Neural cell (in vitro differentiated cells): ENCODE measurements around the gene BANF1. TPM values are rescaled to one million over a fixed set of nuclear protein-coding genes. Genes with fewer than 3 reads are reported as not detected.
"Not testable (repeated sequence)": the region's sequence is repeated elsewhere in the genome, so short reads cannot be mapped to it uniquely, and the experiment has no call there.

Experiments
- H2AFZ ChIP-seq: fragments of 200-600, 300-800 bp; sonication (generic), shearing (Covaris generic); 2 replicates; pipeline ENCODE4 v1.6.0; 2014; ENCODE audit warnings: low read depth, mild to moderate bottlenecking, antibody characterized with exemption, low read length, moderate library complexity
- H3F3A ChIP-seq: fragments of 200-600 bp; shearing (Covaris generic); 2 replicates; pipeline ENCODE4 v1.6.1; 2016; ENCODE audit warnings: mild to moderate bottlenecking, moderate library complexity, mixed read lengths, antibody characterized with exemption, low read length; ENCODE audit not compliant: insufficient read depth, poor library complexity, severe bottlenecking
- H3K27ac ChIP-seq: fragments of 200-600, 300-800 bp; sonication (generic), shearing (Covaris generic); 2 replicates; pipeline ENCODE4 v1.5.1; 2014; ENCODE audit warnings: mild to moderate bottlenecking, low read length, moderate library complexity
- H3K27me3 ChIP-seq: fragments of 300-800, 200-600 bp; sonication (generic), shearing (Covaris generic); 2 replicates; pipeline ENCODE4 v1.6.0; 2014; ENCODE audit warnings: mild to moderate bottlenecking, low read depth, low read length, moderate library complexity; ENCODE audit not compliant: insufficient read depth
- H3K36me3 ChIP-seq: fragments of 300-800, 200-600 bp; sonication (generic), shearing (Covaris generic); 2 replicates; pipeline ENCODE4 v1.5.1; 2014; ENCODE audit warnings: mild to moderate bottlenecking, antibody characterized with exemption, low read length, moderate library complexity; ENCODE audit not compliant: insufficient read depth
- H3K4me2 ChIP-seq: fragments of 300-800, 200-600 bp; sonication (generic), shearing (Covaris generic); 2 replicates; pipeline ENCODE4 v1.6.0; 2014; ENCODE audit warnings: mild to moderate bottlenecking, low read length
- H3K4me3 ChIP-seq: fragments of 300-800, 200-600 bp; sonication (generic), shearing (Covaris generic); 2 replicates; pipeline ENCODE4 v1.5.1; 2014; ENCODE audit warnings: mild to moderate bottlenecking, low read length, moderate library complexity
- H3K79me2 ChIP-seq: fragments of 200-600 bp; shearing (Covaris generic); replicated peaks from 2 replicates; pipeline ENCODE4 v1.6.0; 2014; ENCODE audit warnings: mild to moderate bottlenecking, low read length, moderate library complexity; ENCODE audit not compliant: insufficient read depth
- H3K9ac ChIP-seq: fragments of 300-800, 200-600 bp; sonication (generic), shearing (Covaris generic); 2 replicates; pipeline ENCODE4 v1.6.1; 2016; ENCODE audit warnings: mild to moderate bottlenecking, low read length, mixed read lengths
- H3K9me2 ChIP-seq: fragments of 200-600 bp; shearing (Covaris generic); 2 replicates; pipeline ENCODE4 v1.6.1; 2016; ENCODE audit warnings: mild to moderate bottlenecking, low read length, mixed read lengths; ENCODE audit not compliant: insufficient read depth
- H3K9me3 ChIP-seq: fragments of 200-600, 300-800 bp; sonication (generic), shearing (Covaris generic); 2 replicates; pipeline ENCODE4 v1.6.1; 2016; ENCODE audit warnings: mild to moderate bottlenecking, mixed run types, low read length, moderate library complexity, mixed read lengths
- H4K20me1 ChIP-seq: fragments of 200-600 bp; shearing (Covaris generic); 2 replicates; pipeline ENCODE4 v1.6.1; 2016; ENCODE audit warnings: mild to moderate bottlenecking, mixed run types; ENCODE audit not compliant: insufficient read depth
- CTCF ChIP-seq: fragments of 450-650 bp; IDR thresholded peaks from 2 replicates; pipeline ENCODE4 v1.5.1; 2014; ENCODE audit warnings: antibody characterized with exemption, mild to moderate bottlenecking, moderate library complexity; ENCODE audit not compliant: poor library complexity, severe bottlenecking
- EP300 ChIP-seq: fragments of 450-650 bp; conservative IDR thresholded peaks from 2 replicates; pipeline ENCODE4 v1.6.1; 2014; ENCODE audit warnings: antibody characterized with exemption, mild to moderate bottlenecking, moderate library complexity; ENCODE audit not compliant: poor library complexity, severe bottlenecking
- EZH2 ChIP-seq: fragments of 200-600, 300-800 bp; shearing (Covaris generic), sonication (generic); IDR thresholded peaks from 2 replicates; pipeline ENCODE4 v1.6.1; 2014; ENCODE audit warnings: antibody characterized with exemption, low read length, borderline replicate concordance, mild to moderate bottlenecking; ENCODE audit not compliant: insufficient read depth, poor library complexity, severe bottlenecking
- MXI1 ChIP-seq: fragments of 450-650 bp; conservative IDR thresholded peaks from 2 replicates; pipeline ENCODE4 v1.6.1; 2014; ENCODE audit warnings: antibody characterized with exemption, mild to moderate bottlenecking; ENCODE audit not compliant: poor library complexity, severe bottlenecking
- POLR2AphosphoS5 ChIP-seq: IDR thresholded peaks from 2 replicates; pipeline ENCODE4 v1.6.1; 2012
- RAD21 ChIP-seq: fragments of 450-650 bp; conservative IDR thresholded peaks from 2 replicates; pipeline ENCODE4 v1.6.1; 2014; ENCODE audit warnings: antibody characterized with exemption, mild to moderate bottlenecking, moderate library complexity
- SMC3 ChIP-seq: fragments of 450-650 bp; conservative IDR thresholded peaks from 2 replicates; pipeline ENCODE4 v1.6.1; 2014; ENCODE audit warnings: antibody characterized with exemption, mild to moderate bottlenecking, moderate library complexity; ENCODE audit not compliant: poor library complexity
- TAF1 ChIP-seq: IDR thresholded peaks from 2 replicates; pipeline ENCODE4 v1.6.1; 2012; ENCODE audit warnings: low read depth
- polyA plus RNA-seq: library from polyadenylated mRNA; depleted of rRNA; stranded (reverse); fragments of >200 nt; gene quantifications from 2 replicates; pipeline ENCODE4 v1.2.3, GENCODE V29; 2014
- TF ChIP-seq, protein P1 (sequence below): IDR thresholded peaks from 2 replicates; pipeline ENCODE4 v1.6.1; 2012; ENCODE audit warnings: borderline replicate concordance

The BANF1 gene
- polyA plus RNA-seq, 1 donor from 2014 or later, result 60.0 TPM

GRCh38 chr11:66022401-66023185 lies 20.3 kb downstream of the BANF1 start:
- Histone ChIP-seq H3K4me3 (no peak overlapping the region), H3K9me3 (no peaks in the 10 kb centered on the region), H3K79me2 (no peaks in the 10 kb centered on the region), H3K9ac (no peak overlapping the region), H3F3A (no peaks in the 10 kb centered on the region), H3K27ac (no peak overlapping the region), H3K27me3 (peaks cover 8% of the 10 kb centered on the region), H3K4me2 (no peak overlapping the region), H4K20me1 (no peaks in the 10 kb centered on the region), H3K36me3 (no peaks in the 10 kb centered on the region), H2AFZ (no peak overlapping the region), H3K9me2 (no peaks in the 10 kb centered on the region)
- TF ChIP-seq MXI1 (no peak), SMC3 (peak; percentile 15), CTCF (peak; percentile 66), RAD21 (peak; percentile 39), TAF1 (no peak)

GRCh38 chr11:66023186-66023440 lies 20.8 kb downstream of the BANF1 start:
- not testable (repeated sequence) for H2AFZ ChIP-seq, H3K79me2 ChIP-seq, H3K9ac ChIP-seq, H3K27me3 ChIP-seq, H3K27ac ChIP-seq, H4K20me1 ChIP-seq, H3K36me3 ChIP-seq, H3F3A ChIP-seq, H3K9me2 ChIP-seq, H3K9me3 ChIP-seq, H3K4me3 ChIP-seq, H3K4me2 ChIP-seq

DNA sequence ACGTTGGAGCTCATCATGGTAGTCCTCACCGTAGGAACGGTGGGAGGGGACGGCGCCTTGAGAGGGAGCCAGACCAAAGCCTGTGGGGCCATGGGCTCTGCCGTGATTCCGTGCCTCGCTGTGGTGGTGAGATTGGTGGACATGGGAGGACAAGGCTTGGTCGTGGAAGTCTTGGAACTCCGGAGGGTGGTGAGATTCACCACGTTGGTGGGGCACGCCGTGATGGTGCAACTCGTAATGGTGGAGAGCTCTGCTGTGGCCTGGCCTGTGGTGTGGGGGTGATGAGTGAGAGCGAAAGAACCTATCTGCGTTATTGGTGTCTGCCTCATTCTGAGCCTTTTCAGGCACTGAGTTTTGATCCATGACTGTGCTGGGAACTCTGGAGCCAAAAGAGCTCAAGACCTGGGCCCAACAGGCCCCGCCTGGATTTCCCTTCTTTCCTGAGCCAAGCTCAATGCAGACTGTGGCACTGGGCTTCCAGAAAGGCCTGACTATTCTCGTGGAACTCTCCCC lies 23.8 kb downstream of the BANF1 start, which contains the start of gene CATSPER1:
Gene CATSPER1 (minus strand): TSS at position 463 of the 513 bp plus-strand sequence. CDS start 100 bp downstream, at position 363.
- H3K79me2 ChIP-seq, result no peaks in the 10 kb centered on the region
- no peaks in the 10 kb centered on the region for H3K9me2 ChIP-seq
- no peak for TF ChIP-seq CTCF
- TF ChIP-seq POLR2AphosphoS5, result no peak
- no peak for TF ChIP-seq MXI1
- TF ChIP-seq TAF1, result no peak
- TF ChIP-seq EZH2, result no peak
- no peak for TF ChIP-seq EP300
- TF ChIP-seq SMC3, result no peak
- no peak for TF ChIP-seq RAD21
- TF ChIP-seq, protein P1, sequence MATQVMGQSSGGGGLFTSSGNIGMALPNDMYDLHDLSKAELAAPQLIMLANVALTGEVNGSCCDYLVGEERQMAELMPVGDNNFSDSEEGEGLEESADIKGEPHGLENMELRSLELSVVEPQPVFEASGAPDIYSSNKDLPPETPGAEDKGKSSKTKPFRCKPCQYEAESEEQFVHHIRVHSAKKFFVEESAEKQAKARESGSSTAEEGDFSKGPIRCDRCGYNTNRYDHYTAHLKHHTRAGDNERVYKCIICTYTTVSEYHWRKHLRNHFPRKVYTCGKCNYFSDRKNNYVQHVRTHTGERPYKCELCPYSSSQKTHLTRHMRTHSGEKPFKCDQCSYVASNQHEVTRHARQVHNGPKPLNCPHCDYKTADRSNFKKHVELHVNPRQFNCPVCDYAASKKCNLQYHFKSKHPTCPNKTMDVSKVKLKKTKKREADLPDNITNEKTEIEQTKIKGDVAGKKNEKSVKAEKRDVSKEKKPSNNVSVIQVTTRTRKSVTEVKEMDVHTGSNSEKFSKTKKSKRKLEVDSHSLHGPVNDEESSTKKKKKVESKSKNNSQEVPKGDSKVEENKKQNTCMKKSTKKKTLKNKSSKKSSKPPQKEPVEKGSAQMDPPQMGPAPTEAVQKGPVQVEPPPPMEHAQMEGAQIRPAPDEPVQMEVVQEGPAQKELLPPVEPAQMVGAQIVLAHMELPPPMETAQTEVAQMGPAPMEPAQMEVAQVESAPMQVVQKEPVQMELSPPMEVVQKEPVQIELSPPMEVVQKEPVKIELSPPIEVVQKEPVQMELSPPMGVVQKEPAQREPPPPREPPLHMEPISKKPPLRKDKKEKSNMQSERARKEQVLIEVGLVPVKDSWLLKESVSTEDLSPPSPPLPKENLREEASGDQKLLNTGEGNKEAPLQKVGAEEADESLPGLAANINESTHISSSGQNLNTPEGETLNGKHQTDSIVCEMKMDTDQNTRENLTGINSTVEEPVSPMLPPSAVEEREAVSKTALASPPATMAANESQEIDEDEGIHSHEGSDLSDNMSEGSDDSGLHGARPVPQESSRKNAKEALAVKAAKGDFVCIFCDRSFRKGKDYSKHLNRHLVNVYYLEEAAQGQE, result no peak
- H3F3A ChIP-seq, result no peaks in the 10 kb centered on the region
- H3K27me3 ChIP-seq, result peaks cover 8% of the 10 kb centered on the region
- no peak within 1 kb of the TSS for H3K4me2 ChIP-seq
- H4K20me1 ChIP-seq, result no peaks in the 10 kb centered on the region
- H3K9me3 ChIP-seq, result no peaks in the 10 kb centered on the region
- H3K4me3 ChIP-seq, result no peak within 1 kb of the TSS
- no peaks in the 10 kb centered on the region for H3K36me3 ChIP-seq
- H3K27ac ChIP-seq, result no peak within 1 kb of the TSS
- no peak within 1 kb of the TSS for H2AFZ ChIP-seq
- H3K9ac ChIP-seq, result no peak within 1 kb of the TSS
